ENCODE data around the gene GZMB. TPM values are rescaled to one million over a fixed set of nuclear protein-coding genes. Genes with fewer than 3 reads are reported as not detected.
A peak's percentile ranks its signal among the peaks of the same experiment; 100 is the strongest.

Gene GZMB, protein sequence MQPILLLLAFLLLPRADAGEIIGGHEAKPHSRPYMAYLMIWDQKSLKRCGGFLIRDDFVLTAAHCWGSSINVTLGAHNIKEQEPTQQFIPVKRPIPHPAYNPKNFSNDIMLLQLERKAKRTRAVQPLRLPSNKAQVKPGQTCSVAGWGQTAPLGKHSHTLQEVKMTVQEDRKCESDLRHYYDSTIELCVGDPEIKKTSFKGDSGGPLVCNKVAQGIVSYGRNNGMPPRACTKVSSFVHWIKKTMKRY
- total RNA-seq (10 to 100 TPM in 6 of 7 donors, 1 to 10 TPM in 1; 9.8 to 25.4 (median 17.9) TPM), polyA plus RNA-seq (10 to 100 TPM in 1 of 3 donors, 1 to 10 TPM in 2; 6.3 to 14.4 (median 9.4) TPM)
- long read RNA-seq, donor 1, partial matches to known transcripts: 0 of 1 reads
- long read RNA-seq, donor 1, other reads (novel, unspliced or antisense): 0 of 1 reads
- long read RNA-seq, donor 2, partial matches to known transcripts: 0 of 1 reads
- long read RNA-seq, donor 2, other reads (novel, unspliced or antisense): 0 of 1 reads

DNA sequence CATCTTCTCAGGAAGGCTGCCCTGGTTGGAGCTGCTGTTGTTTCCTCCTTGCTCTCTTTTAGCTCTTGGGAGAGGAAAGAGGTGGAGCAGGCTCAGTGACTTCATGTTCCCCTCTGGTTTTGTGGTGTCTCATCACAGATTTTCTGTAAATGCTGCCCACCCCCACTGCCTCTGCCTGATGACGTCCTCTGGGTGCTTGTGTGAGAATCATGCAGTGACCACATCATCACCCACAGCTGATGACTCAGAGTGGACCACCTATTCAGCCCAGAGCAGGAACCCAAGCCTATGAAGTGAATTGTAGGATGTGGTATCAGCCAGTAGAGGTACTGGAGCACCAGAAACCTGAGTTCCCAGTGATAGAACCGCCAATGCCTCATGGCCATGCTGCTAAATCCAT, at the start of gene GZMB:
GZMB (minus strand) TSS at position 33 of the 400 bp plus-strand sequence; CDS start at position 3, 30 bp downstream.
- DNase-seq: no peak
- Histone ChIP-seq H3K27me3 (replicated peaks in 1 of 7) (no peaks in the 10 kb centered on the region), H3K27ac (peak within 1 kb of the TSS in 3 of 8 donors; percentile 43 to 78 (median 59)), H3K36me3 (no peaks in the 10 kb centered on the region), H3K4me3 (peak within 1 kb of the TSS in 4 of 8 donors; percentile 8 to 50 (median 13)), H3K9me3 (no peaks in the 10 kb centered on the region), H3K4me1 (no peaks in the 10 kb centered on the region)
- intact Hi-C loops (cut with DNase I; ENCODE audit: low total_unique reads): no loop called here
- TF ChIP-seq POLR2A (IDR thresholded peaks at IDR 0.05): no peak
- peak in 1 of 3 donors; percentile 54 for TF ChIP-seq POLR2AphosphoS5 (IDR thresholded peaks at IDR 0.05)
- TF ChIP-seq, protein P1, sequence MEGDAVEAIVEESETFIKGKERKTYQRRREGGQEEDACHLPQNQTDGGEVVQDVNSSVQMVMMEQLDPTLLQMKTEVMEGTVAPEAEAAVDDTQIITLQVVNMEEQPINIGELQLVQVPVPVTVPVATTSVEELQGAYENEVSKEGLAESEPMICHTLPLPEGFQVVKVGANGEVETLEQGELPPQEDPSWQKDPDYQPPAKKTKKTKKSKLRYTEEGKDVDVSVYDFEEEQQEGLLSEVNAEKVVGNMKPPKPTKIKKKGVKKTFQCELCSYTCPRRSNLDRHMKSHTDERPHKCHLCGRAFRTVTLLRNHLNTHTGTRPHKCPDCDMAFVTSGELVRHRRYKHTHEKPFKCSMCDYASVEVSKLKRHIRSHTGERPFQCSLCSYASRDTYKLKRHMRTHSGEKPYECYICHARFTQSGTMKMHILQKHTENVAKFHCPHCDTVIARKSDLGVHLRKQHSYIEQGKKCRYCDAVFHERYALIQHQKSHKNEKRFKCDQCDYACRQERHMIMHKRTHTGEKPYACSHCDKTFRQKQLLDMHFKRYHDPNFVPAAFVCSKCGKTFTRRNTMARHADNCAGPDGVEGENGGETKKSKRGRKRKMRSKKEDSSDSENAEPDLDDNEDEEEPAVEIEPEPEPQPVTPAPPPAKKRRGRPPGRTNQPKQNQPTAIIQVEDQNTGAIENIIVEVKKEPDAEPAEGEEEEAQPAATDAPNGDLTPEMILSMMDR (IDR thresholded peaks at IDR 0.05 in 8 of 11, conservative IDR thresholded peaks at IDR 0.05 in 3 of 11): peak in 1 of 11 experiments; percentile 24
- 34 to 100% (median 60%) methylated on average over 1 to 2 of the region's 2 CpGs for WGBS, 5 donors

DNA sequence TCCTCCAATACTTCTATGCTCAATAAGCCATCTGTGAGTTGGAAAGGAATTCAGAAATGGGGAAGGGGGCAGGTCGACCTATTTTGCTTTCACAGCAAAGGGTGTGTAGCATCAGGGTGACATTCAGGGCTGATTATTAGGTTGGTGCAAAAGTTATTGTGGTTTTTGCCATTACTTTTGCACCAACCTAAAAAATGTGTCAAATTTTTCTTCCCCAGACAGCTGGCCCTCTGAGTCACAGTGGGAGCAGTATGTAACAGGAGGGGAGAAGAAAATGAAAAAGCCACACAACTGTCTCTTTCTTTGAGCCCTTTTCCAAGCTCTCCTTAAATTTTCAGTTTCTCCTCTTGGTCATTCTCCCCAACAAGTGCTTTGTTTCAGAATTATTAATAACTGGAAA, 47.1 kb upstream of the GZMB start:
- intact Hi-C loops (cut with DNase I; ENCODE audit: low total_unique reads): loop anchor here (5.0 kb wide), 1 partner anchor 74 kb away; the partner anchor contains the start of gene GZMH
- no peaks in the 10 kb centered on the region for H3K9me3 ChIP-seq
- no peak for DNase-seq
- H3K36me3 ChIP-seq: no peaks in the 10 kb centered on the region
- no peak overlapping the region for H3K4me3 ChIP-seq
- no peak for TF ChIP-seq POLR2AphosphoS5 (IDR thresholded peaks at IDR 0.05)
- TF ChIP-seq, protein P1 (IDR thresholded peaks at IDR 0.05 in 8 of 11, conservative IDR thresholded peaks at IDR 0.05 in 3 of 11): no peak
- TF ChIP-seq POLR2A (IDR thresholded peaks at IDR 0.05): no peak
- peaks cover 0 to 41% (median 14%) of the 10 kb centered on the region in 6 donors for H3K4me1 ChIP-seq
- 23 to 81% (median 45%) methylated on average over 1 of the region's 1 CpG for WGBS, 5 donors
- no peaks in the 10 kb centered on the region for H3K27me3 ChIP-seq (replicated peaks in 1 of 7)
- peak overlapping the region in 3 of 8 donors; percentile 60 to 78 (median 64) for H3K27ac ChIP-seq

DNA sequence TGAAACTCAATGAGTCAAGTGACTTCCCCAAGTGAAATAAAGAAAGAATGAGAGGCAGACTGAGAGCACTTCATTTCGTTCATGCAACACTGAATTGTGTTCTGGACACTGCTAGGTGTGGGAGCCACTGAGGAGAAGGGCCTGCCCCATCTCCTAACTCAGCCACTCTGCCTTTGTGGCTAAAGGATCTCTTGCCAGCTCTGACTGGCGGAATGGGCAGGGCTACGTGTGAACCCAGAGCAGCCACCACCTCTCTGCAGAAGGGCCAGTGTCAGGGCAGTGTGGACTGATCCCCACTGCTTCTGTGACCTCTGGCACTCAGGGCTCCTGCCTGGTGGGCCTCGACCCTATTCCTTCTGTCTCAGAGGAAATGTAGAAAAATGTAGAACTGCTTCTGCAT, 46.5 kb upstream of the GZMB start:
- H3K9me3 ChIP-seq: no peaks in the 10 kb centered on the region
- H3K27ac ChIP-seq: peak overlapping the region in 4 of 8 donors; percentile 12 to 78 (median 62)
- no peaks in the 10 kb centered on the region for H3K36me3 ChIP-seq
- TF ChIP-seq POLR2AphosphoS5 (IDR thresholded peaks at IDR 0.05): no peak
- TF ChIP-seq, protein P1 (IDR thresholded peaks at IDR 0.05 in 8 of 11, conservative IDR thresholded peaks at IDR 0.05 in 3 of 11): no peak
- TF ChIP-seq POLR2A (IDR thresholded peaks at IDR 0.05): no peak
- intact Hi-C loops (cut with DNase I; ENCODE audit: low total_unique reads): loop anchor here (5.0 kb wide), 1 partner anchor 73 kb away; the partner anchor contains the start of gene GZMH
- H3K4me3 ChIP-seq: no peak overlapping the region
- no peaks in the 10 kb centered on the region for H3K27me3 ChIP-seq (replicated peaks in 1 of 7)
- peaks cover 0 to 41% (median 14%) of the 10 kb centered on the region in 6 donors for H3K4me1 ChIP-seq
- WGBS, 5 donors: 60 to 81% (median 70%) methylated on average over 3 to 4 of the region's 4 CpGs
- no peak for DNase-seq

All from spleen (tissue), 13 donors.